SK-N-SH (cell line): Measurements from ENCODE around the gene CKAP2L. TPM values are rescaled to one million over a fixed set of nuclear protein-coding genes. Genes with fewer than 3 reads are reported as not detected.

Experiments
- CTCF ChIA-PET: fragments of 300-600, 350-600 bp; formaldehyde crosslinking; extraction: SDS; loops from one replicate; lab custom pipeline; 2021; lab: Yijun Ruan, JAX
- POLR2A ChIA-PET: fragments of 350-600 bp; sonication (Branson Sonifier 250); formaldehyde crosslinking; extraction: SDS; loops from one replicate; lab custom pipeline; 2020; ENCODE audit warnings: antibody characterized with exemption, inconsistent platforms; lab: Yijun Ruan, JAX
- DNase-seq: peaks from one replicate; pipeline ENCODE4 v3.0.0; 2012
- H2AFZ ChIP-seq: fragments of 200-600 bp; sonication (generic); 2 replicates; pipeline ENCODE4 v1.8.1; 2016; ENCODE audit warnings: antibody characterized with exemption, mild to moderate bottlenecking, low read depth
- H3F3A ChIP-seq: fragments of 200-600 bp; sonication (generic); replicated peaks from 2 replicates; pipeline ENCODE3; 2016; ENCODE audit warnings: antibody characterized with exemption, mild to moderate bottlenecking; ENCODE audit not compliant: insufficient read depth
- H3K27ac ChIP-seq, 2 experiments: fragments of 200-500 bp in 1 of 2; fragments of 200-600 bp in 1 of 2; sonication (Bioruptor generic) in 1 of 2; sonication (generic), shearing (Covaris generic) in 1 of 2; 2 replicates each; pipeline versions ENCODE4 v1.5.1 to v1.6.1; 2014 to 2016; ENCODE audit warnings: low read depth in 2 of 2, inconsistent platforms in 1 of 2, low read length in 1 of 2, mild to moderate bottlenecking in 1 of 2, mixed read lengths in 1 of 2
- H3K27me3 ChIP-seq: fragments of 200-600 bp; sonication (generic), shearing (Covaris generic); 2 replicates; pipeline ENCODE4 v1.6.1; 2016; ENCODE audit warnings: mixed run types; ENCODE audit not compliant: insufficient read depth
- H3K36me3 ChIP-seq, 2 experiments: fragments of 200-500 bp in 1 of 2; fragments of 200-600 bp in 1 of 2; sonication (Bioruptor generic) in 1 of 2; sonication (generic) in 1 of 2; replicated peaks in 1 of 2; 2 replicates each; pipeline versions ENCODE3 to v1.5.1; 2014 to 2016; ENCODE audit warnings: low read length in 1 of 2, mild to moderate bottlenecking in 1 of 2; ENCODE audit not compliant: insufficient read depth in 2 of 2, control insufficient read depth in 1 of 2
- H3K4me1 ChIP-seq, 2 experiments: fragments of 200-500 bp in 1 of 2; fragments of 200-600 bp in 1 of 2; sonication (Bioruptor generic) in 1 of 2; sonication (generic), shearing (Covaris generic) in 1 of 2; 2 replicates each; pipeline versions ENCODE4 v1.5.1 to v1.6.1; 2014 to 2016; ENCODE audit warnings: low read depth in 1 of 2, low read length in 1 of 2, mixed run types in 1 of 2; ENCODE audit not compliant: insufficient read depth in 2 of 2, control insufficient read depth in 1 of 2
- H3K4me2 ChIP-seq: fragments of 200-600 bp; sonication (generic), shearing (Covaris generic); 2 replicates; pipeline ENCODE4 v1.6.1; 2017; ENCODE audit warnings: mixed run types
- H3K4me3 ChIP-seq, 2 experiments: fragments of 200-500 bp in 1 of 2; fragments of 200-600 bp in 1 of 2; sonication (Bioruptor generic) in 1 of 2; sonication (generic), shearing (Covaris generic) in 1 of 2; 2 replicates each; pipeline versions ENCODE4 v1.5.1 to v1.8.1; 2014 to 2016; ENCODE audit warnings: low read depth in 2 of 2, inconsistent platforms in 1 of 2, low read length in 1 of 2, mild to moderate bottlenecking in 1 of 2, mixed read lengths in 1 of 2, moderate library complexity in 1 of 2
- H3K79me2 ChIP-seq: fragments of 200-600 bp; sonication (generic); 2 replicates; pipeline ENCODE4 v1.8.1; 2017; ENCODE audit warnings: mild to moderate bottlenecking; ENCODE audit not compliant: insufficient read depth
- H3K9ac ChIP-seq: fragments of 200-600 bp; sonication (generic); 2 replicates; pipeline ENCODE4 v1.6.1; 2017; ENCODE audit warnings: mixed run types
- H3K9me2 ChIP-seq: fragments of 200-600 bp; sonication (generic); 2 replicates; pipeline ENCODE4 v1.6.1; 2017; ENCODE audit warnings: mixed run types
- H3K9me3 ChIP-seq: fragments of 200-600 bp; sonication (generic); 2 replicates; pipeline ENCODE4 v1.6.1; 2017; ENCODE audit warnings: mixed run types, mild to moderate bottlenecking, moderate library complexity
- H4K20me1 ChIP-seq: fragments of 200-600 bp; sonication (generic); 2 replicates; pipeline ENCODE4 v1.6.1; 2017; ENCODE audit warnings: mild to moderate bottlenecking, mixed run types; ENCODE audit not compliant: insufficient read depth
- CHD2 ChIP-seq: fragments of 150-350 bp; IDR thresholded peaks from 2 replicates; pipeline ENCODE4 v1.6.1; 2018; ENCODE audit warnings: low read length; ENCODE audit not compliant: partially characterized antibody
- ELF1 ChIP-seq: IDR thresholded peaks from 2 replicates; pipeline ENCODE4 v1.4.0; 2012
- FOXM1 ChIP-seq: IDR thresholded peaks from 2 replicates; pipeline ENCODE4 v1.4.0; 2012; ENCODE audit warnings: low read depth, mild to moderate bottlenecking
- GATA2 ChIP-seq: sonication (generic); formaldehyde crosslinking; IDR thresholded peaks from 2 replicates; pipeline ENCODE4 v1.5.0; 2020; ENCODE audit warnings: mild to moderate bottlenecking, missing genetic modification reagents
- NFIC ChIP-seq: IDR thresholded peaks from 2 replicates; pipeline ENCODE4 v1.4.0; 2012; ENCODE audit warnings: borderline replicate concordance
- NRF1 ChIP-seq: IDR thresholded peaks from 2 replicates; pipeline ENCODE4 v1.6.1; 2012; ENCODE audit warnings: low read depth, mild to moderate bottlenecking, low read length
- PBX3 ChIP-seq: IDR thresholded peaks from 2 replicates; pipeline ENCODE4; 2012
- POLR2AphosphoS5 ChIP-seq: IDR thresholded peaks from 2 replicates; pipeline ENCODE4 v1.6.1; 2012; ENCODE audit warnings: low read depth, low read length
- RCOR1 ChIP-seq: fragments of 150-350 bp; IDR thresholded peaks from 2 replicates; pipeline ENCODE4 v1.6.1; 2017; ENCODE audit warnings: antibody characterized with exemption, low read length
- REST ChIP-seq: IDR thresholded peaks from 2 replicates; pipeline ENCODE4 v1.6.1; 2012; ENCODE audit warnings: mild to moderate bottlenecking, low read depth, low read length, moderate library complexity
- SIN3A ChIP-seq: IDR thresholded peaks from 2 replicates; pipeline ENCODE4 v1.6.1; 2012; ENCODE audit warnings: low read depth, mild to moderate bottlenecking, low read length, moderate library complexity, borderline replicate concordance
- TCF12 ChIP-seq: IDR thresholded peaks from 2 replicates; pipeline ENCODE4 v1.4.0; 2012
- USF1 ChIP-seq: IDR thresholded peaks from 2 replicates; pipeline ENCODE4 v1.4.0; 2012; ENCODE audit warnings: low read depth, borderline replicate concordance
- USF2 ChIP-seq: fragments of 150-350 bp; IDR thresholded peaks from 2 replicates; pipeline ENCODE4 v1.6.1; 2017; ENCODE audit warnings: antibody characterized with exemption, low read length, low read depth, borderline replicate concordance
- YY1 ChIP-seq: IDR thresholded peaks from 2 replicates; pipeline ENCODE4 v1.4.0; 2012; ENCODE audit warnings: low read depth, mild to moderate bottlenecking
- ZBTB33 ChIP-seq: IDR thresholded peaks from 2 replicates; pipeline ENCODE4 v1.4.0; 2012; ENCODE audit warnings: low read depth, borderline replicate concordance
- polyA plus RNA-seq, 3 experiments: library from polyadenylated mRNA; depleted of rRNA; stranded (reverse); fragments of >200 nt; gene quantifications; 2 replicates each; pipeline ENCODE4 v1.2.3, GENCODE V29; 2012

CKAP2L gene
- polyA plus RNA-seq, 1 of the 3 experiments (the other 2 are of a cell fraction) = 2.9 TPM

- peak overlapping the region; percentile 29; the same call in 1 of the 2 replicates for H3K4me2 ChIP-seq
- no peak for DNase-seq
- H3K9me2 ChIP-seq = no peaks in the 10 kb centered on the region
Measured at GRCh38 chr2:112750560-112750843, 13.9 kb downstream of the CKAP2L start.

More at GRCh38 chr2:112750560-112750843, 13.9 kb downstream of the CKAP2L start:
- TF ChIP-seq CHD2 (no peak), SIN3A (no peak), POLR2AphosphoS5 (no peak), USF2 (no peak), PBX3 (no peak), ELF1 (no peak), TCF12 (no peak), REST (no peak), NFIC (no peak), NRF1 (no peak), GATA2 (no peak), ZBTB33 (no peak), FOXM1 (no peak), USF1 (no peak), RCOR1 (no peak), YY1 (no peak)
- no peak overlapping the region for H3K9ac ChIP-seq
- H3F3A ChIP-seq = peaks cover 23% of the 10 kb centered on the region
- H3K27me3 ChIP-seq = no peaks in the 10 kb centered on the region
- no peaks in the 10 kb centered on the region for H3K9me3 ChIP-seq
- ChIA-PET CTCF (interaction anchor here (0.9 to 5.3 kb wide), 20 partner anchors 10 to 210 kb away, joined by 3 to 102 read pairs (median 8); partner anchors contain the start of gene CKAP2L), POLR2A (no interaction called here)
- peak overlapping the region in 1 of 2 experiments; percentile 57; a peak in 2 of 4 replicates for H3K27ac ChIP-seq
- no peak overlapping the region for H3K4me3 ChIP-seq
- peaks cover 73% of the 10 kb centered on the region for H3K79me2 ChIP-seq
- peak overlapping the region; percentile 43; the same call in 1 of the 2 replicates for H2AFZ ChIP-seq
- no peaks in the 10 kb centered on the region for H4K20me1 ChIP-seq
- H3K36me3 ChIP-seq = peaks cover 17 to 41% of the 10 kb centered on the region in 2 experiments
- peaks cover 0 to 7% of the 10 kb centered on the region in 2 experiments; a peak in 1 of 4 replicates for H3K4me1 ChIP-seq
